Effector memory CD8-positive, alpha-beta T cell (primary cell): Measurements from ENCODE around the gene MTERF1.
"Not testable (repeated sequence)": the region's sequence is repeated elsewhere in the genome, so short reads cannot be mapped to it uniquely, and the experiment has no call there.

Experiments used
- ATAC-seq: fragments of 150-1000 bp; cut with Tn5 transposase; replicated peaks from 2 replicates; pipeline ENCODE4 v1.10.0; 2021; ENCODE audit warnings: mild to moderate bottlenecking, moderate library complexity
- DNase-seq, 3 experiments: peaks; one replicate each; pipeline ENCODE4 v3.0.0; 2021
- H3K27ac Mint-ChIP-seq, 2 donors: one replicate each; pipeline ENCODE4 v1.8.0; 2022; ENCODE audit warnings: mild to moderate bottlenecking in 2 of 2, mixed read lengths in 2 of 2, moderate library complexity in 2 of 2
- H3K27me3 Mint-ChIP-seq, 2 donors: one replicate each; pipeline ENCODE4 v1.8.0; 2022; ENCODE audit warnings: mixed read lengths in 2 of 2
- H3K36me3 Mint-ChIP-seq: one replicate; pipeline ENCODE4 v1.8.0; 2022; ENCODE audit warnings: mild to moderate bottlenecking, moderate library complexity, mixed read lengths; ENCODE audit not compliant: insufficient read depth
- H3K4me1 Mint-ChIP-seq, 2 donors: one replicate each; pipeline ENCODE4 v1.8.0; 2022; ENCODE audit warnings: low read depth in 2 of 2, mixed read lengths in 2 of 2
- H3K4me3 Mint-ChIP-seq, 2 donors: one replicate each; pipeline ENCODE4 v1.8.0; 2022; ENCODE audit warnings: mild to moderate bottlenecking in 2 of 2, mixed read lengths in 2 of 2, moderate library complexity in 2 of 2
- H3K9me3 Mint-ChIP-seq, 2 donors: one replicate each; pipeline ENCODE4 v1.8.0; 2022; ENCODE audit warnings: mixed read lengths in 2 of 2

The MTERF1 gene

GRCh38 chr7:91894781-91895480, 14.4 kb upstream of the MTERF1 start:
- Mint-ChIP-seq H3K27me3 (peaks cover 23 to 29% of the 10 kb centered on the region in 2 donors), H3K4me3 (no peak overlapping the region), H3K9me3 (no peaks in the 10 kb centered on the region), H3K36me3 (no peaks in the 10 kb centered on the region), H3K4me1 (no peaks in the 10 kb centered on the region), H3K27ac (no peak overlapping the region)
- DNase-seq (no peak), ATAC-seq (no peak)

- not testable (repeated sequence) for H3K9me3 Mint-ChIP-seq, H3K4me3 Mint-ChIP-seq, DNase-seq, H3K4me1 Mint-ChIP-seq, ATAC-seq, H3K36me3 Mint-ChIP-seq, H3K27ac Mint-ChIP-seq
- peaks cover 23 to 29% of the 10 kb centered on the region in 2 donors for H3K27me3 Mint-ChIP-seq
Measured at GRCh38 chr7:91893699-91894098, 13.2 kb upstream of the MTERF1 start.

- Mint-ChIP-seq H3K36me3 (no peaks in the 10 kb centered on the region), H3K9me3 (no peaks in the 10 kb centered on the region), H3K27me3 (peaks cover 23 to 29% of the 10 kb centered on the region in 2 donors), H3K4me3 (no peak overlapping the region), H3K4me1 (no peaks in the 10 kb centered on the region), H3K27ac (no peak overlapping the region)
- DNase-seq: no peak
- no peak for ATAC-seq
Measured at GRCh38 chr7:91892821-91893340, 12.4 kb upstream of the MTERF1 start.

- H3K27me3 Mint-ChIP-seq: peaks cover 23 to 29% of the 10 kb centered on the region in 2 donors
- no peak for DNase-seq
- H3K4me1 Mint-ChIP-seq: no peaks in the 10 kb centered on the region
- no peaks in the 10 kb centered on the region for H3K9me3 Mint-ChIP-seq
- no peak overlapping the region for H3K4me3 Mint-ChIP-seq
- ATAC-seq: no peak
- H3K36me3 Mint-ChIP-seq: peaks cover 3% of the 10 kb centered on the region
- no peak overlapping the region for H3K27ac Mint-ChIP-seq
Measured at GRCh38 chr7:91892099-91892705, 11.7 kb upstream of the MTERF1 start.

- H3K4me1 Mint-ChIP-seq, H3K36me3 Mint-ChIP-seq, H3K4me3 Mint-ChIP-seq, H3K9me3 Mint-ChIP-seq, DNase-seq, H3K27ac Mint-ChIP-seq, ATAC-seq: not testable (repeated sequence)
- H3K27me3 Mint-ChIP-seq: peaks cover 14 to 17% of the 10 kb centered on the region in 2 donors
Measured at GRCh38 chr7:91888271-91889175, 8.0 kb upstream of the MTERF1 start.

GRCh38 chr7:91887336-91888213, 7.1 kb upstream of the MTERF1 start:
- DNase-seq, H3K36me3 Mint-ChIP-seq, H3K4me1 Mint-ChIP-seq, H3K4me3 Mint-ChIP-seq, ATAC-seq, H3K27ac Mint-ChIP-seq, H3K9me3 Mint-ChIP-seq: not testable (repeated sequence)
- H3K27me3 Mint-ChIP-seq: peaks cover 6 to 10% of the 10 kb centered on the region in 2 donors

GRCh38 chr7:91883676-91884362, 3.3 kb upstream of the MTERF1 start:
- Mint-ChIP-seq H3K9me3 (peaks cover 0 to 2% of the 10 kb centered on the region in 2 donors), H3K4me3 (no peak overlapping the region), H3K27me3 (peaks cover 0 to 6% of the 10 kb centered on the region in 2 donors), H3K36me3 (peaks cover 11% of the 10 kb centered on the region), H3K4me1 (peaks cover 11 to 19% of the 10 kb centered on the region in 2 donors), H3K27ac (no peak overlapping the region)
- DNase-seq (no peak), ATAC-seq (no peak)

GRCh38 chr7:91880016-91880412, 488 bp downstream of the MTERF1 start:
- no peak for ATAC-seq
- H3K4me1 Mint-ChIP-seq: peaks cover 23 to 43% of the 10 kb centered on the region in 2 donors
- peaks cover 0 to 2% of the 10 kb centered on the region in 2 donors for H3K9me3 Mint-ChIP-seq
- DNase-seq: no peak
- H3K36me3 Mint-ChIP-seq: peaks cover 11% of the 10 kb centered on the region
- peaks cover 0 to 6% of the 10 kb centered on the region in 2 donors for H3K27me3 Mint-ChIP-seq
- H3K27ac Mint-ChIP-seq: peak overlapping the region; percentile 92 to 94
- H3K4me3 Mint-ChIP-seq: peak overlapping the region; percentile 84 to 95

- peaks cover 11% of the 10 kb centered on the region for H3K36me3 Mint-ChIP-seq
- ATAC-seq: no peak
Measured at GRCh38 chr7:91876391-91877133, 3.9 kb downstream of the MTERF1 start.

GRCh38 chr7:91875851-91876250, 4.7 kb downstream of the MTERF1 start:
- Mint-ChIP-seq H3K9me3 (peaks cover 0 to 2% of the 10 kb centered on the region in 2 donors), H3K27me3 (no peaks in the 10 kb centered on the region), H3K27ac (peak overlapping the region in 1 of 2 donors; percentile 5), H3K4me1 (peaks cover 31 to 55% of the 10 kb centered on the region in 2 donors), H3K4me3 (no peak overlapping the region), H3K36me3 (peaks cover 11% of the 10 kb centered on the region)
- ATAC-seq: no peak
- DNase-seq: no peak

More at GRCh38 chr7:91876391-91877133, 3.9 kb downstream of the MTERF1 start:
- H3K4me3 Mint-ChIP-seq: no peak overlapping the region
- no peaks in the 10 kb centered on the region for H3K27me3 Mint-ChIP-seq
- no peak for DNase-seq
- H3K27ac Mint-ChIP-seq: no peak overlapping the region
- peaks cover 27 to 49% of the 10 kb centered on the region in 2 donors for H3K4me1 Mint-ChIP-seq
- H3K9me3 Mint-ChIP-seq: peaks cover 0 to 2% of the 10 kb centered on the region in 2 donors

- H3K36me3 Mint-ChIP-seq: peaks cover 4% of the 10 kb centered on the region
- H3K4me1 Mint-ChIP-seq: peaks cover 19 to 38% of the 10 kb centered on the region in 2 donors
- no peaks in the 10 kb centered on the region for H3K9me3 Mint-ChIP-seq
- H3K27ac Mint-ChIP-seq: no peak overlapping the region
- DNase-seq (no peak), ATAC-seq (no peak)
- no peak overlapping the region for H3K4me3 Mint-ChIP-seq
- H3K27me3 Mint-ChIP-seq: no peaks in the 10 kb centered on the region
Measured at GRCh38 chr7:91872928-91873327, 7.6 kb downstream of the MTERF1 start.
